ENCODE results near the gene TAB3. TPM values are rescaled to one million over a fixed set of nuclear protein-coding genes. Genes with fewer than 3 reads are reported as not detected.

Gene TAB3
- total and polyA plus RNA-seq, 9 of the 15 experiments (the other 6 are each of a cell fraction or from before 2014, with no cell fraction given), result 2.4 to 31.1 (median 15.5) TPM

GRCh38 chrX:30822068-30822681 lies 66.9 kb downstream of the TAB3 start (continued):
- TF ChIP-seq CTCF (IDR thresholded peaks at IDR 0.05 in 2 of 3, conservative IDR thresholded peaks at IDR 0.05 in 1 of 3; ENCODE audit: insufficient read depth in 2 of 3, low read depth in 1 of 3, low read length in 3 of 3), result peak in 2 of 3 experiments; percentile 12 to 28; a peak in 2 of 6 replicates
- TF ChIP-seq ASH1L (IDR thresholded peaks at IDR 0.05; ENCODE audit: borderline replicate concordance, low read depth, partially characterized antibody), result no peak
- no peak for TF ChIP-seq VEZF1 (CRISPR knock-in tag; IDR thresholded peaks at IDR 0.05)
- TF ChIP-seq SPI1 (IDR thresholded peaks at IDR 0.05; ENCODE audit: borderline replicate concordance, low read depth, low read length), result peak; percentile 69
- TF ChIP-seq PTBP1 (IDR thresholded peaks at IDR 0.05; ENCODE audit: low read depth, low read length), result no peak
- no peak for TF ChIP-seq CREB3 (tag; conservative IDR thresholded peaks at IDR 0.05; ENCODE audit: low read depth)
- TF ChIP-seq ZNF174 (CRISPR knock-in tag; IDR thresholded peaks at IDR 0.05), result no peak
